ENCODE data around the gene NUAK2.

DNA sequence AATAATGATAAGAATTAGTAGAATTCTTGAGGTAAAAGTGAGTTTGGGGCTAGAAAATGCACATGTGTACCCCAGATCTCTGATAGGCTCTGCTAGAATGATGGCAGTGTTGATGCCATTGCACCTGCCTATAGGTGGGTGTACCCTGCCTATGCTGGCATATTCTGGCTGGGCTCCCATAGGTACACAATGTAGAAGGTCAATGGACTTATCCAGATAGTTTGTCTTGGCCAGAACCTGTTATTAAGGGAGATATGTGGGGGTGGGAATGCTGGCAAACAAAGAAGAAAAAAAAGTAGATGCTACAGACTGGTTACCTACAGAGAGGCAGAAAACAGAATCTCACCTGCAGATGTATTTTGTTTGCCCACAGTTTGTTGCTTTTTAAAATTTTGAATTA lies 49.2 kb upstream of the NUAK2 start:
- TF ChIP-seq, protein P1, sequence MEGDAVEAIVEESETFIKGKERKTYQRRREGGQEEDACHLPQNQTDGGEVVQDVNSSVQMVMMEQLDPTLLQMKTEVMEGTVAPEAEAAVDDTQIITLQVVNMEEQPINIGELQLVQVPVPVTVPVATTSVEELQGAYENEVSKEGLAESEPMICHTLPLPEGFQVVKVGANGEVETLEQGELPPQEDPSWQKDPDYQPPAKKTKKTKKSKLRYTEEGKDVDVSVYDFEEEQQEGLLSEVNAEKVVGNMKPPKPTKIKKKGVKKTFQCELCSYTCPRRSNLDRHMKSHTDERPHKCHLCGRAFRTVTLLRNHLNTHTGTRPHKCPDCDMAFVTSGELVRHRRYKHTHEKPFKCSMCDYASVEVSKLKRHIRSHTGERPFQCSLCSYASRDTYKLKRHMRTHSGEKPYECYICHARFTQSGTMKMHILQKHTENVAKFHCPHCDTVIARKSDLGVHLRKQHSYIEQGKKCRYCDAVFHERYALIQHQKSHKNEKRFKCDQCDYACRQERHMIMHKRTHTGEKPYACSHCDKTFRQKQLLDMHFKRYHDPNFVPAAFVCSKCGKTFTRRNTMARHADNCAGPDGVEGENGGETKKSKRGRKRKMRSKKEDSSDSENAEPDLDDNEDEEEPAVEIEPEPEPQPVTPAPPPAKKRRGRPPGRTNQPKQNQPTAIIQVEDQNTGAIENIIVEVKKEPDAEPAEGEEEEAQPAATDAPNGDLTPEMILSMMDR (IDR thresholded peaks at IDR 0.05) = no peak
- no peak for TF ChIP-seq POLR2AphosphoS5 (IDR thresholded peaks at IDR 0.05)
- no peak for TF ChIP-seq EP300 (IDR thresholded peaks at IDR 0.05)
- no peak for TF ChIP-seq POLR2A (IDR thresholded peaks at IDR 0.05)

Data from suprapubic skin (tissue), 4 donors.